ENCODE results near the gene ANKRD42.

The ANKRD42 gene

GRCh38 chr11:83219095-83219494, 25.6 kb downstream of the ANKRD42 start:
- H3K9ac ChIP-seq (ENCODE audit: low read length): no peak overlapping the region
- H3K4me3 ChIP-seq (ENCODE audit: low read length): no peak overlapping the region
- no peaks in the 10 kb centered on the region for H3K4me1 ChIP-seq (ENCODE audit: control insufficient read depth, insufficient read depth, low read length)
- H3K36me3 ChIP-seq (ENCODE audit: control insufficient read depth, insufficient read depth, low read length): no peaks in the 10 kb centered on the region
- no peaks in the 10 kb centered on the region for H3K27me3 ChIP-seq (ENCODE audit: control insufficient read depth, insufficient read depth, low read length)
- no peaks in the 10 kb centered on the region for H3K9me3 ChIP-seq (ENCODE audit: control insufficient read depth, low read length)

GRCh38 chr11:83220260-83220659, 26.7 kb downstream of the ANKRD42 start:
- Histone ChIP-seq H3K9ac (ENCODE audit: low read length) (no peak overlapping the region), H3K4me3 (ENCODE audit: low read length) (no peak overlapping the region), H3K27me3 (ENCODE audit: control insufficient read depth, insufficient read depth, low read length) (no peaks in the 10 kb centered on the region), H3K4me1 (ENCODE audit: control insufficient read depth, insufficient read depth, low read length) (no peaks in the 10 kb centered on the region), H3K9me3 (ENCODE audit: control insufficient read depth, low read length) (no peaks in the 10 kb centered on the region), H3K36me3 (ENCODE audit: control insufficient read depth, insufficient read depth, low read length) (no peaks in the 10 kb centered on the region)

DNA sequence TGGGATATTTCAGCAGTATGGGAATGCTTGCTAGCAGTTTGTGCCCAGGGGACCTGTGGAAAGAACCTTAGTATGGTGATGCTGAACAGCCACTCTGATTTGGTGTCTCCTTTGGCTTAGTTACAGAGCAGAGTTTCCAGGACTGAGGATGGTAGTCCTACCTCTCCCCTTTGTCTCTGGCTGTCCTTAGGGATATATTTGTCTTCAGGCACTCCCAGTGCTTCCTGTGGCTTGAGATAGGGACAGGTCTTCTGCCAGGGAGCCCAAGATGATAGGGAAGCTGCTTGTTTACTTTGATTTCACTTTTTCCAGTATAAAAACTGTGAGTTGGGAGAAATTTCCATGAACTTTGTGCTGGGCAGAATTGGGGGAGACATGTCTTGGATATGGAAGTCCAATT, 28.2 kb downstream of the ANKRD42 start:
- H3K9me3 ChIP-seq (ENCODE audit: control insufficient read depth, low read length): no peaks in the 10 kb centered on the region
- no peak overlapping the region for H3K4me3 ChIP-seq (ENCODE audit: low read length)
- H3K4me1 ChIP-seq (ENCODE audit: control insufficient read depth, insufficient read depth, low read length): no peaks in the 10 kb centered on the region

GRCh38 chr11:83222499-83222898, 29.0 kb downstream of the ANKRD42 start:
- no peaks in the 10 kb centered on the region for H3K27me3 ChIP-seq (ENCODE audit: control insufficient read depth, insufficient read depth, low read length)
- H3K4me1 ChIP-seq (ENCODE audit: control insufficient read depth, insufficient read depth, low read length): no peaks in the 10 kb centered on the region
- H3K36me3 ChIP-seq (ENCODE audit: control insufficient read depth, insufficient read depth, low read length): no peaks in the 10 kb centered on the region
- no peak overlapping the region for H3K9ac ChIP-seq (ENCODE audit: low read length)
- H3K4me3 ChIP-seq (ENCODE audit: low read length): no peak overlapping the region
- H3K9me3 ChIP-seq (ENCODE audit: control insufficient read depth, low read length): no peaks in the 10 kb centered on the region

More for the DNA sequence above, 28.2 kb downstream of the ANKRD42 start:
- H3K9ac ChIP-seq (ENCODE audit: low read length): no peak overlapping the region
- H3K27me3 ChIP-seq (ENCODE audit: control insufficient read depth, insufficient read depth, low read length): no peaks in the 10 kb centered on the region
- H3K36me3 ChIP-seq (ENCODE audit: control insufficient read depth, insufficient read depth, low read length): no peaks in the 10 kb centered on the region

DNA sequence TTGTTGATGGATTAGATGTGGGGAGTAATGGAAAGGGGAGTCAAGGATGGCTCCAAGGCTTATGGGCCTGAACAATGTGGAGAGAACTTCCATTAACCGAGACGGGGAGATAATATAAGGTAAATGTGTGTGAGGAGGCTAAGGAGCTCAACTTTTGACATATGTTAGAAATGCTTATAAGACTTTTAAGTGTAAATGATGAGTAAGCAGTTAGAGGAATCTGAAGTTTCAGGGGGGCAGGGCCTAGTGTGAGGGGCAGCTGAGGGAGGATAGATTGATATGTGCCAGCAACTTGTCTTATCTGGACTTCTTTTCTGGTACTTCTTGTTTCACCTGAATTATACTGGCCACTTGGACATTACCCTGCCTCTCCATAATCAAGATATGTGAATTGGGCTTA, 29.9 kb downstream of the ANKRD42 start:
- Histone ChIP-seq H3K9me3 (ENCODE audit: control insufficient read depth, low read length) (no peaks in the 10 kb centered on the region), H3K27me3 (ENCODE audit: control insufficient read depth, insufficient read depth, low read length) (no peaks in the 10 kb centered on the region), H3K9ac (ENCODE audit: low read length) (no peak overlapping the region), H3K36me3 (ENCODE audit: control insufficient read depth, insufficient read depth, low read length) (no peaks in the 10 kb centered on the region), H3K4me1 (ENCODE audit: control insufficient read depth, insufficient read depth, low read length) (no peaks in the 10 kb centered on the region), H3K4me3 (ENCODE audit: low read length) (no peak overlapping the region)

- Histone ChIP-seq H3K4me3 (ENCODE audit: low read length) (no peak overlapping the region), H3K9ac (ENCODE audit: low read length) (no peak overlapping the region), H3K9me3 (ENCODE audit: control insufficient read depth, low read length) (no peaks in the 10 kb centered on the region), H3K4me1 (ENCODE audit: control insufficient read depth, insufficient read depth, low read length) (peaks cover 19% of the 10 kb centered on the region), H3K27me3 (ENCODE audit: control insufficient read depth, insufficient read depth, low read length) (no peaks in the 10 kb centered on the region), H3K36me3 (ENCODE audit: control insufficient read depth, insufficient read depth, low read length) (no peaks in the 10 kb centered on the region)
These were observed 42.3 kb downstream of the ANKRD42 start for GRCh38 chr11:83235825-83236224.

DNA sequence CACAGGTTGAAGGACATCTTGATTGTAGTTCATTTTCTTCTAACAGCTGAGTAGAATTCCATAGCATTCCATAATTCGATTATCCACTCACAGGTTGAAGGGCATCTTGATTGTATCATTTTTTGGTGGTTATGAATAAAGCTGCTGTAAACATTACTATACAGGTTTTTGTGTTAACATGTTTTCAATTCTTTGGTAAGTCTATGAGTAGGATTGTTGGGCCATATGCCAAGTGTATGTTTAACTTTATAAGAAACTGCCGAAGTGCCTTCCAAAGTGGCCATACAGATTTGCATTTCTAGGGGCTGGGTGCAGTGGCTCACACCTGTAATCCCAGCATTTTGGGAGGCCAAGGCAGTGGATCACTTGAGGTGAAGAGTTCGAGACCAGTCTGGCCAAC, 44.6 kb downstream of the ANKRD42 start:
- H3K27me3 ChIP-seq (ENCODE audit: control insufficient read depth, insufficient read depth, low read length): no peaks in the 10 kb centered on the region
- H3K36me3 ChIP-seq (ENCODE audit: control insufficient read depth, insufficient read depth, low read length): no peaks in the 10 kb centered on the region
- H3K4me3 ChIP-seq (ENCODE audit: low read length): no peak overlapping the region
- peaks cover 23% of the 10 kb centered on the region for H3K4me1 ChIP-seq (ENCODE audit: control insufficient read depth, insufficient read depth, low read length)
- H3K9me3 ChIP-seq (ENCODE audit: control insufficient read depth, low read length): no peaks in the 10 kb centered on the region
- H3K9ac ChIP-seq (ENCODE audit: low read length): no peak overlapping the region

- no peaks in the 10 kb centered on the region for H3K9me3 ChIP-seq (ENCODE audit: control insufficient read depth, low read length)
- H3K9ac ChIP-seq (ENCODE audit: low read length): no peak overlapping the region
- no peaks in the 10 kb centered on the region for H3K36me3 ChIP-seq (ENCODE audit: control insufficient read depth, insufficient read depth, low read length)
- H3K27me3 ChIP-seq (ENCODE audit: control insufficient read depth, insufficient read depth, low read length): no peaks in the 10 kb centered on the region
- H3K4me1 ChIP-seq (ENCODE audit: control insufficient read depth, insufficient read depth, low read length): peaks cover 9% of the 10 kb centered on the region
- no peak overlapping the region for H3K4me3 ChIP-seq (ENCODE audit: low read length)
These were observed 47.9 kb downstream of the ANKRD42 start for GRCh38 chr11:83241291-83241946.

DNA sequence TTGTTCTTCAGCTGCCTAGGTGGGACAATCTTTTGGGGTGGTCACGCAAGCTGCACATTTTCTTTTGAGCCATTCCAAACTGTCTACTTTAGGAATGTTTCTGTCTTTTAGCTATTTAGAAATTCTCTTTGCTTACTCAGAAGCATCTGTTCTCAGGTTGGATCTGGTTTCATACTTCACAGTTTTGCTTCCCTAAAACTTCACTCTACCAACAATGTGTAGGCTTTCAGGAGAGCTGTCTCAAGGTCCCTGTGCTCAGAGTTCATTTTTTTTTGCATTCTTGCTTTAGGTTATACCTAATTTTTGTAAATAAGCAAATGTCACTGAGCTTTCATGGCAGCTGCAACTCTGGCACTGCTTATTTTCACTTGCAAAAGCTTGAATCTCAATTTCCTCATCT, 55.9 kb downstream of the ANKRD42 start:
- Histone ChIP-seq H3K36me3 (ENCODE audit: control insufficient read depth, insufficient read depth, low read length) (no peaks in the 10 kb centered on the region), H3K27me3 (ENCODE audit: control insufficient read depth, insufficient read depth, low read length) (no peaks in the 10 kb centered on the region), H3K4me1 (ENCODE audit: control insufficient read depth, insufficient read depth, low read length) (no peaks in the 10 kb centered on the region), H3K9ac (ENCODE audit: low read length) (no peak overlapping the region), H3K4me3 (ENCODE audit: low read length) (no peak overlapping the region), H3K9me3 (ENCODE audit: control insufficient read depth, low read length) (no peaks in the 10 kb centered on the region)

- Histone ChIP-seq H3K36me3 (ENCODE audit: control insufficient read depth, insufficient read depth, low read length) (no peaks in the 10 kb centered on the region), H3K9ac (ENCODE audit: low read length) (no peak overlapping the region), H3K9me3 (ENCODE audit: control insufficient read depth, low read length) (no peaks in the 10 kb centered on the region), H3K27me3 (ENCODE audit: control insufficient read depth, insufficient read depth, low read length) (no peaks in the 10 kb centered on the region), H3K4me1 (ENCODE audit: control insufficient read depth, insufficient read depth, low read length) (no peaks in the 10 kb centered on the region), H3K4me3 (ENCODE audit: low read length) (no peak overlapping the region)
These were observed 56.6 kb downstream of the ANKRD42 start for GRCh38 chr11:83249972-83250593.

DNA sequence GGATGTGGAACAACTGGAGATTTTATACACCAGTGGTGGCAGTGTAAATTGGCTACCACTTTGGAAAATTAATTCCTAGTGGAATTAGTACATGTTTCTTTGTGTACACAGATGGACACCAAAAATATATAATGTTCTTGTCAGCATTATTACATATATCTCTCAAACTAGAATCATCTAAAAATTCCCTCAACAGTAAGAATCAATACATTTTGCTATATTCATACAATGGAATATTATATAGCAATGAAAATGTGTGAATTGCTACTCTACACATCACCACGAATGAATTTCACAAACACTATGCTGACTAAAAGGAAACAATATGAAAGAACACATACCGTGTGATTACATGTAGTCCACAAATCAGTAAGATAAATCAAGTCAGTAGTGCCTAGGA, 58.8 kb downstream of the ANKRD42 start:
- no peak overlapping the region for H3K4me3 ChIP-seq (ENCODE audit: low read length)
- H3K9ac ChIP-seq (ENCODE audit: low read length): no peak overlapping the region
- no peaks in the 10 kb centered on the region for H3K27me3 ChIP-seq (ENCODE audit: control insufficient read depth, insufficient read depth, low read length)
- H3K4me1 ChIP-seq (ENCODE audit: control insufficient read depth, insufficient read depth, low read length): no peaks in the 10 kb centered on the region
- no peaks in the 10 kb centered on the region for H3K36me3 ChIP-seq (ENCODE audit: control insufficient read depth, insufficient read depth, low read length)
- H3K9me3 ChIP-seq (ENCODE audit: control insufficient read depth, low read length): no peaks in the 10 kb centered on the region

- no peak overlapping the region for H3K4me3 ChIP-seq (ENCODE audit: low read length)
- H3K9ac ChIP-seq (ENCODE audit: low read length): no peak overlapping the region
- H3K4me1 ChIP-seq (ENCODE audit: control insufficient read depth, insufficient read depth, low read length): no peaks in the 10 kb centered on the region
- no peaks in the 10 kb centered on the region for H3K27me3 ChIP-seq (ENCODE audit: control insufficient read depth, insufficient read depth, low read length)
- H3K9me3 ChIP-seq (ENCODE audit: control insufficient read depth, low read length): no peaks in the 10 kb centered on the region
- no peaks in the 10 kb centered on the region for H3K36me3 ChIP-seq (ENCODE audit: control insufficient read depth, insufficient read depth, low read length)
These were observed 59.4 kb downstream of the ANKRD42 start for GRCh38 chr11:83252941-83253340.
